HEK293 (cell line): ENCODE results near the gene GMPR2.

Source experiments
- TF ChIP-seq, protein P1 (sequence below): fragments of 450-650 bp; formaldehyde crosslinking; IDR thresholded peaks from 2 replicates; pipeline ENCODE4 v1.5.1; 2016; ENCODE audit warnings: missing biosample characterization, missing genetic modification characterization
- TF ChIP-seq, protein P2 (sequence below): fragments of 450-650 bp; formaldehyde crosslinking; IDR thresholded peaks from 2 replicates; pipeline ENCODE4 v1.5.1; 2016; ENCODE audit warnings: missing biosample characterization, missing genetic modification characterization

DNA sequence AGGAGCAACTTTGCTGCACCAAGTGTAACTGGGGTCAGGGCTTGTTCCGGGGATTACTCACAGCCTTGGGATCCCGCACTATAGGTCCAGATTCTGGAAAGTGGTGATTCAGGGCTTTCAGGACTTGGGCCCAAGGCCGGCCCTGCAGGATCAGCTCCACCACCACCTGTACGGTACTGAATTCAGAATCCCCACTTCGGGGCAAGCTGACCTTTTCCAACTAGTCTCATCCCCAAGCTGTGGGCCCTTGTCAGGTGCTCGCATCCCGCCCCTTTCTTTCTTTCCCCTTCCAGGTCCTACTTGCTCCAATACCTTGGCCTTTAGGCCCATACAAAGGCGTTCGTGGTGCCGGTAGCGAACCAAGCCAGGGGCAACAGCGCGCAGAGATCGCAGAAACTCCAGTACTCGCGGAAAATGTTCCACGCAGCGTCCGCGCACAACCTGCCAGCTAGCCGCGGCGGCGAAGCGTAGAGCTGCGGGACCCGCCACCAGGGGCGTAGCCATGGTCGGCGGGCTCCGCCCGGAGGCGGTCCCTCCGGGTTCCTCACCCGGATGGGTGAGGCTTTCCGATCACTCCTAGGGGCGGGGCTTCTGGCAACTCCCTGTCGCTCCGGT, 9.2 kb downstream of the GMPR2 start:
- TF ChIP-seq, protein P1, sequence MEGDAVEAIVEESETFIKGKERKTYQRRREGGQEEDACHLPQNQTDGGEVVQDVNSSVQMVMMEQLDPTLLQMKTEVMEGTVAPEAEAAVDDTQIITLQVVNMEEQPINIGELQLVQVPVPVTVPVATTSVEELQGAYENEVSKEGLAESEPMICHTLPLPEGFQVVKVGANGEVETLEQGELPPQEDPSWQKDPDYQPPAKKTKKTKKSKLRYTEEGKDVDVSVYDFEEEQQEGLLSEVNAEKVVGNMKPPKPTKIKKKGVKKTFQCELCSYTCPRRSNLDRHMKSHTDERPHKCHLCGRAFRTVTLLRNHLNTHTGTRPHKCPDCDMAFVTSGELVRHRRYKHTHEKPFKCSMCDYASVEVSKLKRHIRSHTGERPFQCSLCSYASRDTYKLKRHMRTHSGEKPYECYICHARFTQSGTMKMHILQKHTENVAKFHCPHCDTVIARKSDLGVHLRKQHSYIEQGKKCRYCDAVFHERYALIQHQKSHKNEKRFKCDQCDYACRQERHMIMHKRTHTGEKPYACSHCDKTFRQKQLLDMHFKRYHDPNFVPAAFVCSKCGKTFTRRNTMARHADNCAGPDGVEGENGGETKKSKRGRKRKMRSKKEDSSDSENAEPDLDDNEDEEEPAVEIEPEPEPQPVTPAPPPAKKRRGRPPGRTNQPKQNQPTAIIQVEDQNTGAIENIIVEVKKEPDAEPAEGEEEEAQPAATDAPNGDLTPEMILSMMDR (tag by site-specific recombination) = peak; percentile 84
- TF ChIP-seq, protein P2, sequence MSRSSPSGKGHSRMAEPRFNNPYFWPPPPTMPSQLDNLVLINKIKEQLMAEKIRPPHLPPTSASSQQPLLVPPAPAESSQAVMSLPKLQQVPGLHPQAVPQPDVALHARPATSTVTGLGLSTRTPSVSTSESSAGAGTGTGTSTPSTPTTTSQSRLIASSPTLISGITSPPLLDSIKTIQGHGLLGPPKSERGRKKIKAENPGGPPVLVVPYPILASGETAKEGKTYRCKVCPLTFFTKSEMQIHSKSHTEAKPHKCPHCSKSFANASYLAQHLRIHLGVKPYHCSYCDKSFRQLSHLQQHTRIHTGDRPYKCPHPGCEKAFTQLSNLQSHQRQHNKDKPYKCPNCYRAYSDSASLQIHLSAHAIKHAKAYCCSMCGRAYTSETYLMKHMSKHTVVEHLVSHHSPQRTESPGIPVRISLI (tag by site-specific recombination) = no peak
